ENCODE measurements around the gene INSIG2.
"Not testable (repeated sequence)": the region's sequence is repeated elsewhere in the genome, so short reads cannot be mapped to it uniquely, and the experiment has no call there.

The INSIG2 gene

DNA sequence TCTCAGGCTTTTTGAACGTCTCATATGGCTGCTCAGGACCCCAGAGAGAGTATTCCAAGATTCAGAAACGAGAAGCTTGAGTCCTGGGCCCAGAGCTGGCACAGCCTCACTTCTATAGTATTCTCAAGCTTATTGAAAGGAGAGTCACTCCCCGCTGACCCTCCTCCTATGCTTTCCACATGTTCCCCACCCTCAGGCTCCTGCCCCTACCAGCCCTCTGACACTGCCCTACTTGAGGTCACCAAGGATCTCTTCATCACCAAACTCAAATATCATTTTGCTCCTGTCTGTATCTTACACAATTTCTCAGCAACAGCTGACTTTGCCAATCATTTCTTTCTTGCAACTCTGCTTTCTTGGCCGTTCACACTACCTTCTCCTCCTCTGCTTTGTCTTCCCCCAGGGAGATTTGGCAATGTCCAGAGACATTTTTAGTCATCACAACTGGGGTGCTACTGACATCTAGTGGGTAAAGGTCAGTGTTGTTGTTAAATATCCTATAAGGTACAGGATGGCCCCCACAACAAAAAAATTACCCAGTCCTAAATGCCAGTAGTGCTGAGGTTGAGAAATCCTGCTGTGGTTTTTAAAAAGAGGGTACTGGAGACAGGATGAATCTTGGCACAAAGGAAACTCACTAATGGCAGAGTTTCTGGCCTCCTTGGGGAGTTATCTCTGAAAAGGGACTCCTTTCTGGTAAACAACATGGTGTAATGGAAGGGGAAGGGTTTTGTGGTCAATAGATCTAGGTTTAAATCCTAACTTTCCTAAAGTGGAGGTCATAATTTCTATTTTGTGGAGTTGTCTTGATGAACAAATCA is 26.9 kb upstream of the INSIG2 start:
- DNase-seq, result no peak

DNA sequence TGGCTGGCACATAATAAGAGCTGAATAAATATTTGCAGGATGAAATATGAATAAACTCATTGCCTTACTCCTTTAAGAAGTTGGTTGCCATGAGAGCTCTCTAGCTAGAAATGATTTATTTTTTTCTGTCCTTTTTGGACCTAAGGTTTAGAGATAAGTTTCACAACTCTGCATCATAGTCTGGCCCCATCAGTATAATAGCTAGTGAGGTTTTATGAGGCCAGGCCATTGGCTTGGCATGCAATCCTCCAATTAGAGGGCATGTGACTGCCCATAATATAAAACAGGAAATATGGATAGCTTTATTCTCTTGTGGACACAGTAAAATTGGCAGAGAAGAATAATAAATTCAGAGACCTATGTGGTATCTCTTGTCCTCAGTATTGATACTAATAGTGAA is 26.2 kb upstream of the INSIG2 start:
- no peak for DNase-seq

DNA sequence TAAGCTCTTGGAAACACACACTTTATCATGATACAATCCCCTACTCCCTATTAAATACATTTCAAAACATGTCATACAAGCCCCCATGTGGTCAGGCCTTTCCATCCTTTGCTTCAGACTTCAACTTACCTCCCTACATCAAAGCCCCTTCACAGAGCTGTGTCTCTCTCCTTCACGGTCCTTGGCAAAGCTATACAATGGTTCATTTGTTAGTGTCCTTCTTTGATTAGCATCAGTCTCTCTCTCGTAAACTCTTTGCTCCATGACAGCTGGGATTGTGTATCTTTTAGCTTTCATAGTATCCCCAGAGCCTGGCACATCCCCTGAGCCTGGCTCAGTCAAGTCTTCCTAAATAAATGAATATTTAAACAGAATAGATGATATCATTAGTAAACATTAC is 25.6 kb upstream of the INSIG2 start:
- DNase-seq, result no peak

DNA sequence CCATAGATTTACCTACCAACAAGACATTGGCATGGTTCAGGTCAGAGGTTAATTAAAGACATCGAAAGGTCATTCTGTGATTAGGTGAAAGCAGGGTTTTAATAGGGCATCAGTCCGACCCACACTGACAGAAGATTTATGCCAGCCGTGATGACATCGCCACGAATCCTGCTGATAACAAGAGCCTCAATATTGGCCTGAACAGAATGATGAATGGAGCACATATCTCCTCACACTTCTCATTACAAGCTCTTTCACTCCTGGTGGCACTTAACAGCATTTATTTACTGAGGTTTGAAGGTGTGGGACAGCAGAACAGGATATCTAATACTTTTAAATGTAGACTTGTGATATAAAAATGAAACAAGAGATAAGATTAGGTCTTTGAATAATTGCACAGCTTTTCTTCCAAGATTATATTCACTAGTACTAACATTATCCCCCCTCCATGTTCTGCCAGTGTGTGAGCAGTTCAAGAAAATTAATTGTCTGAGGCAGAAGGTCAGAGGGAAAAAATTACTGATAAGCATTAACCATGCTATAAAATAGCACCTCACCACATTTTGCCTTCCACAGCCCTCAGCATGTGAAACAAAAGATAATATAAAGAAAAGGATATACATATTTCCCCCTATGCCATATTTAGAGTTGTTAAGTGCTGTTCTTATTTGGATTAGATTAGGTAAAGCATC is 23.1 kb upstream of the INSIG2 start:
- no peak for DNase-seq

DNA sequence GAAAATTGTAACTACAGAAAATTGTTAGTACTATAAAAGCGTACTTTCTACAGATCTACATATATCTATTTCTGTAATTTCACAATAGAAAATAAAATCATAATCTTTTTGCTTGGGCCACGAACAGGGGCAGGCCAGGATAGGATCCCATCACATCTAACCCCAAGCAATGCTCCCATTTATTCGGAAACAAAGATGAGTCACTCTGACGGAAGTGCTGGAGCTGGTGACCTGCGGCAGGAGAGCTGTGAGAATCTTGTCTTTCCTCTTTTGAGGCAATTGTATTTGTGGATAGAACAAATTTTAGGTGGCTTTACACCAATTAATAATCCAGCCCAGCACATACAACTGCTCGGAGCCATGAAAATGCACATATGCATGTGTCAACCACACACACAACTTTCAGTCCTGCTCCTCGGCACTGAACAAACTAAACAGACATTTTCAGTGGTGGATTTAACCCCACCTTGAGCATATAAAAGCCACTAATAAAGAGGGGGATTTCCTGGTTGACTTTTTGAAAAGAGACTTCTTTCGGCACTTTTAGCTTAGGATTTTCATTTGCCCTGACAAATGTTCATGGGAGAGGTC is 22.3 kb upstream of the INSIG2 start:
- DNase-seq, result no peak

DNA sequence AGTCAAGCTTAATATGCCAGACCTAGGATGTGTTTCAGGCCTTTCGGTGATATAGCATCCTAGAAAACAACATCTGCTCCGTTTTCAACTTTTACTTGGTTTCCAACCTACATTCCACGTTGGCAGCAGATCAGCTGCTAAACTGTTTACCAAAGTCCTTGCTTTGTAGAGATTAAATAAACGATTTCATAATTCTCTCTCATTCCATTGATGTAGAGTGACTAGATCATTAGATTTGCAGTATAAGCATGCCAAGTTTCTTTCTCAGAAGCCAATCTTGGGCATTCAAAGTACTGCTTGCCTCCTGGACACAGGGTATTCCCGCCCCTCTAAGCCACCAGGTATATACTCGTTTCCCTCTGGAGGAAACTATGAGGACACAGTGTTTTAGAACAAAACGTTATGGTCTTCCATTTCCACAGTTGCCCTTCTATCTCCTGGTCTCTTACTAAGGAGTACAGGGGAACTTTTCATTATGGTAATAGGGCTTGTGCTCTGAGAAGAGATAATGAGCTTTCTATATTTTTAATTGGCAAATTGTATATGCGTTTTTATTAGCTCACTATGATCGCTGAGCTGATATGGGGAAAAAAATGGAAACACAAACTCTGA is 10.5 kb upstream of the INSIG2 start:
- no peak for DNase-seq

DNA sequence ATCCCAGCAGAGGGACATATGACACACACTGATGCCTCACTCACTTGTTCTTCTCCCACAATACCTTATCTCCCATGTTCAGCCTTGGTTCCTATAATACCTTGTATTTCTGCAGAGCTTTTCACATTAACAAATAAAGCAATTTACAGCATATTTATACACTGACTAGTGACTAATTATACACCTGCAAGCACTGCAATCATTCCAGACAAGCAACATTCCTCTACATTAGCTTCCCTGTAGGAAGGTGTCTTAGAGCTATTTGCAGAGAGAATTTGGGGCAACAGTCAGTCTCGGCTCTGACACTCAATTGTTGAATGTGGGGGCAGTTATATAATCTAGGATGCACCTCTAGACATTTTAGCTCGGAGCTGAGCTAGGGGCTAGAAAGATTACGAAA is 9.5 kb upstream of the INSIG2 start:
- DNase-seq, result no peak

DNA sequence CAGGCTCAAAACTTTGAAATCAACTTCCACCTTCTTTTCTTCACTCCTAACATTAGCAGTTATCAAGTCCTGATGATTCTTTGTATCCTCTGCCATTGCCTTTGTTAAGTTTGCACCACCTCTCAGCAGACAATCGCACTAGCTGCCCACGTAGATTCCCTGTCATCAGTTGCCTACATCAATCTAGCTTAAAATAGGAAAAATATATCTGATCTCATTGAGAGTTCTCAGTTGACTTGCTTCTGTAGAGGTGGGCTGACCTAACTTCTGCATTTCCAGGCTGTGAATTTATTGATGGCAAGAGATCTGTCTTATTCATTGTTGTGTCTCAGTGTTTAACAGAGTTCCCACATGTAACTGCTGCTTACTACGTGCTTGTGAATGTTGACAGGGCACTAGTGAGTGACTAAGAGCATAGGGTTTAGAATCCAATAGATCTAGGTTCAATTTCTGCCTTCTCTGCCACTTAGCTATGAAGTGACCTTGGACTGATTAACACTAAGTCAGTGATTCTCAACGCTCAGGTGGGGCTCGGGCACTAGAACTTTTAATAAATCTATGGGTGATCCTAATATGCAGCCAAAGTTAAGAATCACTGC is 3.7 kb upstream of the INSIG2 start:
- DNase-seq, result no peak

DNA sequence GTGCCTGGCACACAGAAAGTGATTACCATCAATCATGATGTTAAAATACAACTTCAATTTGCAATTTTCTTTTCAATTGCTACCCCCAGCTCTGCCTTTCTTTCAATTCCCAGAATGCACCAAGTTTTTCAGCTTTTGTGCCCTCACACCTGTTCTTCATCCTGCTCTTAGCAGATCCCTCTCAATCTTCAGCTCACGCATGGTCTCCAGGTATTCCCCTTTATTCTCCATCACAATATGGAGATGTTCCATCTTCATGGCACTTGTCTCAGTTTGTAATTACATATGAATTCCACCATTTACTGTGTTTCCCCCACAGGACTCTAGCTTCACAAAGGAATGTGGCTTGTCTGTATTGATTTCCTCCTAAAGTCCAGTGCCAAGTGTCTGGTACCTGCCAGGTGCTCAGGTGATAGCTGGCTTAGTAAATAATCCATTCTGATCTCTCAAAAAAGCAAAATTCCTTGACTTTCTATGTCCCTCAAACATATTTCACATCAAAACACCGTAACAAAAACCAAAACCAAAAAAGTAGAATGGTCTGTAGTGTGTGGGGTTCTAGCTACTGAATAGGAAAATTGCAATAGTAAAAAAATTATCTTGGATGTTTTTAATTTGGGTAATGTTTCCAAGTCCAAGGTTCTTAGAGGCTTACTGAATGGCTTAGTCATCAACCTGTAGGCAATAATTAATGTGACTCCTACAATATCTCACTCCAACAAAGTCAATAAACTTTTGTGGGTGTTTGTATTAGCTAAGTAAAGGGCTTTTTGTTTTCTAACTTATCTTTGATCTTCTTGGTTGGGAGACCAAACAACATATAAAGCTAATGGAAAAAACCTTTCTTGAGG is 2.9 kb upstream of the INSIG2 start:
- DNase-seq, result no peak

DNA sequence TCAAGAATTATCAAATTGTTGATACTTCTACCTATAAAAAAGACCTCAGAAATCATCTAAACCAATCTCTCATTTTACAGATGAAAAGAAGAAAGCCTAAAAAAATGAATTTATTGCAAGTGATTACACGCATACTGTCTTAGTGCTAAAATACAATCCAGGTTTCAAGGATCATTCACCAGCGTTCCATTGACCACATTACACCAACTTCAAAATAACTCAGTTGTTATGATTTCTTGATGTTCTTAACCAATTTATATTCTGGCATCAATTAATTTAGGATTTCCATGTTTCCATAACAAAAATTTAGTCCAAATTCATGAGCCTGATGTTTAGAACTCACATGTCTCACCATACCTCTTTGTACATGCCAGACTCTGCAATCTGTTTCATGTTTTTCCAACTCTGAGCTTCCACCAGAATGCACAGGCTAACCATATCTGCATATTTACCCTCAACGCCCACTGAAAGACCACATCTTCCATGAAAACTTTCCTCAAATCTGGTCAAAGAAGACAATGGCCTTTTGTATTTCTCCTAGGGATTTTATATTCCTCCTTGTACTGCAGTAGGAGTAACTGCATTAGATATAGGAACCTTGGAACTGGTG is 2.1 kb upstream of the INSIG2 start:
- no peak for DNase-seq

DNA sequence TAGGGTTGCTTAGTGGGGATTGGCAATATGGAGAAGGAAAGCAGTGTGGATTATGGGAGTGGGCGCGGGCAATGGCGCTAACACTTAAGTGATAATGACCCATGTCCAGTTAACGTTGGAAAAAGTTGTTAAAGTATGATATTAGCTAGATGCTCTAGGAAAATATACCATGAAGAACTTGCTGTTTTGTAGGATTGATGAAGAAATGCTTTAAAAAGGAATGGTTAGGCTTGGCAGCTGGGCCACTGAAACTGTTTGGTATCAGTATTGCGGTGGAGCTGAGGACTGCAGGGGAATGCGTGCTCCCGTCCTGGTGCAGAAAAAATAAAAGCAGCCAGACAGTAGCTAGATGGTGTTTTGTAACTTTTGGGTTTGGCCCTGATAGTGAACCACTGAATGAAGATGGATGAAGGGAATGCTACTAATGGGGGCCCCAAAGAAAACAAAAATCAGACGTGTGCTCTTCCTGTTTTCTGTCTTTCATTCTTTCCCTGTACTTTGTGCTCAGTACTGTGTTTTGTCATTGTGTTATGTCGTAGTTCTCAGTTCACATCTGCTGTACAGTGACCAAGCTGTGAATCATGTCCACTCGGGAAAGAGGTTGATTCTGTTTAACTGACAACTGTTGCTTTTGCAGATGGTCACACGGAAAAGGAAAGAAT is 999 bp downstream of the INSIG2 start:
- no peak for DNase-seq

DNA sequence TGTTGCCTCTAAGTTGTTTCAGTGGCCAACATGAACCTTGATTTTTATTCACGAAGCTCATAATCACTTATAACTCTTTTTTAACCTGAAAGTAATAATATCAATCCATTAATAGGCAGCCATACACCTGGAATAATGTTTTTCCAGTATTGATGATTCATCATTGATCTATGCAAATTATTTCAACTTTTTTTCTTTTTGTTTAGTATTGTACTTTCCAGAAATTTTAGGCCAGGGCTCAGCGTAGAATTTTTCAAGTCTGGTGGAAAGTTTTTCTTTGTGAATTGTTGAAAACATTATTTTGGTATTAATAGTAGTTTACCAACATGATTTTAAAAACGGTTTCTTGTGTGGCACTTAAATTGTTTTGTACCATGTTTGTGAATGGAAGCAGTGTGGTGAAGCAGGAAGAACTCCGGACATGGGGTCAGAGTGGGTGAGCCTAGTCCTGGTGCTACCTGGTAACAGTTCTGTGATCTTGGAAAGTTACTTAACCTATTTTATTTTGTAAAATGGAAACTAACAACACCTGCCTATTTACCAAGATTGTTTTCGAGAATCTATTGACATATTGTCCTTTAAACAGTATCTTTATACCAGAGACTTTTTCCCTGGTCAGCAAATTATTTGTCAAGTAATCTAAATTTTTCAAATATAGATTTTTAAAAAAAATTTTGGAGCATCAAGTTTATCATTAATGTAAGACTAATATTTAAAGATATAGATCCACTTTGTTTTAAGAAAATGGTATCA is 2.3 kb downstream of the INSIG2 start:
- DNase-seq, result no peak

DNA sequence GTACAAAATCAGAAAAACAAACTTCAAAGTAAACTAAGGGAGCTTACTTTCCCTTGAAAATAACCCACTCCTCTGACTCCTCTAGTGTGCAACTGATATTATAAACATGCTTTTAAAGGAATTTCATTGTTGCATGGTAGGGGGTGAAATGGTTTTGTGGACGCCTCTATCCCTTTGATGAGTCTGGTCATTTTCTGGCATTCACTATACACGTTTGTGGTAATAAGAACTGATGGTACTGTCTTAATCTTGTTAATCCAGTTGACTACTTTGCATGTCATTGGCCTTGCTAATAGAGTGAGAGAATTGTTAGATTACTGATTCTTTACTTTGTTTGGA is 2.8 kb downstream of the INSIG2 start:
- no peak for DNase-seq

DNA sequence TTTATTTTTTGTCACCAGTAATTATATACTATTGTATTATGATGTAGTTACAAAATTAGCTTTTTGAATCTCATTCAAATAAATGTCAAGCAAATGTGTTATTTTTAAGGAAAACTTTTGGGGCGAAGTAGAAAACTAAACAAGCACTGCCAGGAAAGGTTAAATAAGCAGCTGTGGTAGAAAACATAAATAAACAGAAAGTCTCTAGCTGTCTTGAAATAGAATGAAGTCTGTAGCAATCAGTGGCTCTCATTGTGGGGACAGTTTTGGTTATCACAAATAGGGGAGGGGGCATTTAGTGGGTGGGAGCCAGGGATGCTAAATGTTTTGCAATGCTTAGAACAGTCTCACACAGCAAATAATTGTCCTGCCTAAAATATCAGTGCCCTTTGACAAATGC is 3.4 kb downstream of the INSIG2 start:
- DNase-seq, result no peak

DNA sequence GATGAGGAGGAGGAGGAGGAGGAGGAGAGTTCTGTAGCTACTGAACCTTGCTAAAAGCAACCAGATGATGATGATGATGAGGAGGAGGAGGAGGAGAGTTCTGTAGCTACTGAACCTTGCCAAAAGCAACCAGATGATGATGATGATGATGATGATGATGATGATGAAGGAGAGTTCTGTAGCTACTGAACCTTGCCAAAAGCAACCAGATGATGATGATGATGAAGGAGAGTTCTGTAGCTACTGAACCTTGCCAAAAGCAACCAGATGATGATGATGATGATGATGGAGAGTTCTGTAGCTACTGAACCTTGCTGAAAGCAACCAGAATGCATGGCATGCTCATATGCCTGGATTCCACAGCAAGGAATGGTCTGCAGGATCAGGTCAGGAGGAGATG is 5.8 kb downstream of the INSIG2 start:
- not testable (repeated sequence) for DNase-seq

DNA sequence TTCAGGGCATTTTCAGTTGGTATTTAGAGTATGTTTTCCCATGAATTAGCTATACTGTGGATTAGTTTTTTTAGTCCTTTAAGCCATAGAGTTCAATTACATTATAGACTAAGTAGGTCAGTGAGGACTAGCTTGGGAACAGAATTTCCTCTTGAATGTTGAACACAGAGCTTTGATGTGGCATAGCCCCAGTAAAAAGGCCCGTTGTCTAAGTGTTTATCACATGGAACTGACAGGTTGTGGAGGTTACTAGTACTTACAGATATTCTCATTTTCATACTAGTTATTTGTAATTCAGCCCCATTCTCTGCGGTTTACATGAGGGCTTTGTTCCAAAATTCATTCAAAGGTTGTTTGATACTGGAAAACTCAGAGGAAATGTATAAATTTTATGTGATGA is 6.2 kb downstream of the INSIG2 start:
- DNase-seq, result no peak

DNA sequence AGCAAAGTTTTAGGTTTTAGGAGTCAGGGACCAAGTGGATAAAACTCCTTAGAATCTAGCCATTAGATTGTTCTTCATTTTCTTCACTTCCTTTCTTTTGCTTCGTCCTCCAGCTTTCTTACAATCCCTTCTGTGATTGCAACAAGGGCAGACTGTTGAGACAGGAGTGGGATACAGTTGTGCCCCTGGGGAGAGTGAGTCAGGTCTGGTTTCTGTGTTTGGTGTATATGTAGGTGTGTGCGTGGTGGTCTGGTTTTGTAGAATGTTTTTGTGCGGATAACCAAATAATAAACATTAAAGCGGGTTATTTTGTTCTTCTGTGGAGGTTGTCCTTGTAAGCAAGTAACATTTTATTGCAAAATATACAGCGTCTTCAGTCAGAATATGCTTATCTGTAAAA is 7.3 kb downstream of the INSIG2 start:
- DNase-seq, result no peak

DNA sequence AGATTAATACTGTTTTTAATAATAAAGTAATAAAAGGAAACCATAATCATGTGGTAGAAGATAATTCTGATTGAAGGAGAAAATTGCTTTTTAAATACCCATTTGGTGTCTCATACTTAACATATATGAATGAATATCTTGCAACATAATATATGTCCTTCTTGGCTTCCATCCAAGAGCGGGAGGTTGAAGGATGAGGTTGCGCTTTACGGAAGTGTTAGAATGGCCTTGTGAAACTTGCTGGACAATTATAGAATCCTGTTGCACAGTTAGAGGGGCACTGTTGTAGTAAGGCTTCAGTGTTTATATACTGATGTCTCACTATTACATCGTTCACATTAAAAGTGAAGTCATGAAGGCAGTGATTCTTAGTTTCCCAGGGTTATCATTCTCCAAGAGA is 9.4 kb downstream of the INSIG2 start:
- no peak for DNase-seq

DNA sequence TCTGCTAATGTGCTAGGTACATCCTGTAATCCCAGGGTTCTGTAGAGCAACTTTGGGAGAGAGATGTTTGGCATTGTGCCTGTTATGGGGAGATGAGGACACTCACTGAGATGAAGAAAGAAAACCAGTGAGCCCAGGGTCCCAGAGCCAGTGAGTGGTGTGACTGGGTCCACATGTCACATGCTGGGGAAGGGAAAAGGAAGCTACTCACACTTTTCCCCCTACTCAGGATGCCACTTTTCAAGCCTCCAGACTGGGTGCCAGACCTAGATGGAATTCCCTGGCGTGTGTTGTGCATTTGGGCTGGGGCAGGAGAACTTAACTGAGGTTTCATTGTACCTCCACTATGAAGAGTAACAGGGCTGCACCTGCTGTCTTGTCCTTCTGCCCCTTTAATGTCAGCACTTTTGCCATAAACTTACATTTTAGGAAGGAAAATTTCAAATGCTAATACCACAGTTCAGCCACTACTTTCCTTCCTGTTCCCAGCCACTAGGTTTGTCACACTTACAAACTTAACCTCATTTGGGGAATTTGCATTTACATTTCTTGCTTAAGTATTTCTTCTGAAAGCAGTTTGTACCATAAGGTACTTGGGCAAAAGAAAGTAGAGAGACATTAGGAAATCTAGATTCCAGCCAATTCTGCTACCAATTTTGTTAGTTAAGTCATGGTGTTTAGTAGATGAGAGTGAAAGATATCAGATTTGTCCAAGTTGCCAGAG is 10.2 kb downstream of the INSIG2 start:
- DNase-seq, result no peak

DNA sequence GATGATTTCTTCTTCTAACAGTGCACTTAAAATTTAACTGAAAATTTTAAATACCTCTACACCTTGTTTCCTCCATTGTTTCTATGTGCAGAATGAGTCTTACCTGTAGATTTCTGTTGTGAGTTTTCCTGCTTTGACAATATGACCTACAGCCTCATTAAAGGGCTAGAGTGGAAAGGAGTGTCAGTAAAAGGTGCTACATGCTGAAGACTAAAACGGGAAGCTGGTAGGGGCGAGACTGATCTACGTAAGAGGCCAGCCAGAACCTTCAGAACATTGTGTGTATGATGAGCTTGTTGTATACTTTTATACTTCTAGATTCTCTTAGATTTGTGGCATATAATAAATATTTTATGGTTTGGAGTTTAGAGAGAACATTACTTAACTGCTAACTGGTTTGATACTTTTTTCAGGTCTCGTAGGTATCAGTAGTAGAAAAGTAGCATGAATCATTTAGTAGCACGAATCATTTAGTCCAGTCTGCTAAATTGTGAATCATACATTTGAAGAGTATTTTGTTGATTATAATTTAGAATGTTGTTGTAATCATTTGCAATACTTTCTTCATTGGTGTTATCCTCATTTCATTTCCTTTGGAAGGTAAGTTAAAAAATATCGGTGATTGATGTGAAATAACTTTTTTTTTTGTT is 14.3 kb downstream of the INSIG2 start:
- no peak for DNase-seq
